Activated T-cell treated with anti-CD3 and anti-CD28 coated beads, Interleukin-2, amount 50 U/mL, for 1 hour (primary cell): ENCODE data around the gene CDH2.

Experiments
- DNase-seq: peaks from one replicate; pipeline ENCODE4 v3.0.0-alpha.2; 2020

Gene CDH2

DNA sequence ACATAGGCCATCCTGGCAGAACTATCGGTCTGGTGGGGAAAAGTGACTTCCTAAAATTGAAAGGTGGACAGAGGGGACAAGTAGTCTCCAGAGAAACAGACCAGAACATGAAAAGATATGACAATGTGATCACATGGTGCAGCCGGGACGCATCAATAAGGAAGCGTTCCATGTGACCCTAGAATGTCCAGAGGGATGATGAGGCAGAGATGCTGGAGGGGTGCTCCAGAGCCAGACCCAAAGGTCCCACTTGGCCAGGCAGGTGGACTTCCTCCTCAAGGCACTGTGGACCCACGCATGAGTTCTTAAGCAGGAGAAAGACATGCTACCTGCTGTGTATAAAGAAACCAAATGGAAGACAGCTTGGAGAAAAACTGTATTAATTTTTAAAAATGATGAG is 50.2 kb downstream of the CDH2 start:
- no peak for DNase-seq

DNA sequence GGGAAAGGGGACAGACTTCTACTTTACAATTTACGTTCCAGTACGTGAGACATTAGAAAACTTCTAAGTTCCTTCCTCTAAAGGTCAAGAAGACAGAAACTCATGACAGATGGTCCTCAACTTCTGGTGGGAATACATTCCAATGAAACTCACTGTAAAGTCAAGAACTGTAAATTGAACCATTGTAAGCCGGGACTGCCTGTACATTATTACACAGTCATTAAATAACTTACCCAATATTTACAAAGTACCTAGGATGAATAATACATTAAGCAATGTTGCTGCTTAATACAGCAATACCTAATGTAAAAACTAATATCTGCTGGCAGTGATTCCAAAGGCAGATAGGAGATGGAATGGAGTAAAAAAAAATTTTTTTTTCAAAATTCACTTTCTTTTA is 51.9 kb downstream of the CDH2 start:
- no peak for DNase-seq

DNA sequence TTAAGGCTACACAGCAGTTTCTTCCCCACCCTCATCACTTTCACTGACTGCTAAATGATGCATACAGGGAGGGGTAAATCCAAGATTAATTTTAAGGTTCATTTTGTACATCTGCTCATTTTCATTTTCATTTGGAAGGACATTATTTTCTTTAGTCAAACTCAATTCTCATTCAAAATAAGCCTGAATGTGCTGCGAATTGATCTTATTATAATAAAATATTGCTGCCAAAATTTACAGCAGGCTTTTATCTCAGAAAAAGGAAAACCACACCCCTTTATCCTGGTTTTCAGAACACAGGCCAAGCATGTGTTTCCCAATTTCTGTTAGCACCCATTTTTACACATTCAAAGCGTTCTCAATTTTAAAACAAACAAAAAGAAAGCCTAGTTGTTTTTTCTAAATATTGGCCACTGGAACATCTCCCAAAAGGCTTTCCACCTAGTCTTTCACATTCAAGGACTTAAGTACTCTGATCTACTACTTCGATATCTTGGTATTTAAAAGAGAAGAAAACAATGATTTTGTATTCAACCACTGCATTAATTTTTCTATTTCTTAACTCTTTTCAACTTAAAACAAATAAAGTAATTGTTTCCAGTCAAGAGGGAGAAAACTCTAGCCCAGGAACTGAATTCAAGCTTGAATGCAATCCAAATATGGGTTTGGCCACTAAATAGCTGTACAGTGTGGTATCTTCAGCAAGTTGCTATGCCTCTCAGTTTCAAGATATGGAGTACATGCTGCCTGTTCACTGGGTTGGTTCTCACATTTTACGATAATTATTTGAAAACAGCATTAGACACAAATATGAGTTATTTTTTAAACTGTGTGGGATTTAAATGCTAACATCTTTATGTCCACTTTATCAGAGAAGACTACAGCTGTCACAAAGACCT is 52.5 kb downstream of the CDH2 start:
- no peak for DNase-seq

DNA sequence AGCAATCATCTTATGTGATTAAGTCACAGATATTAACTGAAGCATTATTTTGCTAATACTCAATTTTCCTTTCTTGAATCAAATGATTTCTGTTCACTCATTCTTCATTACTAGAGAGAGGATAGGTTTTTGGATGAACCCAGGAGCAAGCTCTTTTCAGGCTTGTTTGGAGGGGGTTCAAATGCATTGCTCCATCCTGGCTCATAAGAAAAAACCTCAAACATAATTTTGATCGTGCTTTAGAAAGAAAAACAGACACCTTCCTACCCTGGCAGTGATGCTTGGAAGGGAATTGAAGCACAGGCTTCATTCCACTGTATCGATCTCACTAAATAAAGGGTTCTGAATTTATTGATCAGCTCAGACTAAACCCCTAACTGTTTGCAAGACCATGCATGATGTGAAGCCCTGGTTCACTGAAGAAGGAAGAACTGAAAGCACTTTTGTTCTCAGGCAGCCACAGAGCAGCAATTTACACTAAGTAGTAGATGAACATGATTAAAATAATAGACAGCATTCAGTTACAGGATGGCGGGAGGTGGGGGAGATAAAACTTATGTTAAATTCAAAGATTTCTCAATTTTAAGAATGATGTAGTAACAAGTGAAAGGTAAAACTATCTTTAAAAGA is 53.4 kb downstream of the CDH2 start:
- no peak for DNase-seq

DNA sequence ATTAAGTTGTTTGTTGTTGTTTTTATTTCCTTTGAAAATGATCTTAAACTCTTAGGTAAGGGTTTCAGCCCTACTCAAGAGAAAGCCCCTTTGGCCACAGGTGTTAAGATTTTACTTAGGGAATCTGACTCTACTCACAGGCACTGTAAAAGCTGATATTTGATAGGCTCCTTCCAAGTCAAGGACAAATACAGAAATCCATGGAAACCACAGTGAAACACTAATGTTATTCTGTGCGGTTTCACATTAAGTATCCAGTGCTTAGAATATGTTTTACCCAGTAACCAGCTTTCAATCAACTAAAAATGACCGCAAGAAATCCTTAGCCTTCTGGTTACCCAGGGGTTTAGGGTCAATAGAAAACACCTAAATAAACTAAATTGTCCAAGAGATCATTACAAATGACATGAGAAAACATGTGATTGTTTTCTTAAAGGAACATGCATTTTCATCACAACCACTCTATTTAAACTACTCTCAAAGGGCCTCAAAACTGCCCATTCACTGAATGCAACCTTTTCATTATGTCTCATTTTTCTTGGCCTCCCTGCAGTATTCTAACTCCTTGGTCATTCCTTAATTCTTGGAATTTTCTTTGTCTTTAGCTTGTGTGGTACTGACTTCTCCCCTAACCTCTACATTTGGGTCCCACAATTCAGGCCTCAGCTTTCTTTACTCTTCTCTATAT is 56.0 kb downstream of the CDH2 start:
- DNase-seq = no peak

DNA sequence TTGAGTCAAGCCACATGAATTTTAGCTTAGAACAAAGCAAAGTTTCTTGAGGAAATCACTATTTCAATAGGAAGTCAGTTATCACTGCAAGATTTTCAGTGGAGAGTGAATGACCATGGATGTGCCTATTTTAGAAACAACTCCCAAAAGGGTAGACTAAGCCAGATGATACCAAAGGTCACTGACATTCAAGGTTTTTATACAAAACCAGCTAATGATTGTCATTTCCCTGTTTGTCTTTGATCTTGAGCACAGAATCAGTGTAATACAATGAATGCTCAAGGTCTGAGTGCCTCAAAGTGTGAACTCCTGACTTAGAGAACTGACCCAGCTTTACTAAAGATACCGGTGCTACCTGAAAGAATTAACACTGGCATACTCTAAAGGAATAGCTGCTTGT is 60.5 kb downstream of the CDH2 start:
- no peak for DNase-seq

DNA sequence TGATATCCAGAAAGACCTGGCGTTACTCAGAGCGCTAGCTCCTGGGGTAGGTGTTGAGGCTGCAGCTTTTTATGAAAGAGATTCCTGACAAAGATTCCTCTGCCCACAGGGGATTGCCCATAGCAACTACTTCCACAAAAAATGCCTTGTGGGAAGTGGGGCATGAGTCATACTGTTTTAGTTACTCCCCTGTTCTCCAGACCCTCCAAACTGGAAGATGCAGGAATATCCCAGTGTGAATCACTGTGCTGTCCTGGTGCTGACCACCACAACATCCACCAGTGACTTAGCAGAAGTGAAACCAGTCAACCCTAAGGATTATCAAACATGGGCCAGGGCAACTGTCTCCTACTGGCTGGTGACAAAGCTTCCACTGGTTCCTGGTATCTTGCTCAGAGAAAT is 61.8 kb downstream of the CDH2 start:
- no peak for DNase-seq

DNA sequence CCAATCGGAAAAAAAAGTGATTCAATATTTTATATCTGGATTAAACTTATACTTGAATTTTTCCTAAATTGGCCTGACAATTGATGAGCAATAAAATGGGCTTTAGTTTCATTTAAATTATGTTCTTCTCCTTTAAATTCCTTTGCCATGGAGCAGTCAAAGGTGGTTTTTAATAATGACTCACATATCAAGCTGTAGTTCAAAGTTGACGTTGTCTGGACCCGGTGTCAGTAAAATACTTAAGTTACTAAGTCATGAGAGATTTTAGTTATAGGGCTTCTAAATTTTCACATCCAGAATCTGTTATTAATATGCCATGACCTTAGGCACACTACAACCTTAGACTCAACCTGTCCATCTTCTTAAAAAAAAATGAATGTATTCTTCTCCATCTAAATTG is 62.5 kb downstream of the CDH2 start:
- no peak for DNase-seq

DNA sequence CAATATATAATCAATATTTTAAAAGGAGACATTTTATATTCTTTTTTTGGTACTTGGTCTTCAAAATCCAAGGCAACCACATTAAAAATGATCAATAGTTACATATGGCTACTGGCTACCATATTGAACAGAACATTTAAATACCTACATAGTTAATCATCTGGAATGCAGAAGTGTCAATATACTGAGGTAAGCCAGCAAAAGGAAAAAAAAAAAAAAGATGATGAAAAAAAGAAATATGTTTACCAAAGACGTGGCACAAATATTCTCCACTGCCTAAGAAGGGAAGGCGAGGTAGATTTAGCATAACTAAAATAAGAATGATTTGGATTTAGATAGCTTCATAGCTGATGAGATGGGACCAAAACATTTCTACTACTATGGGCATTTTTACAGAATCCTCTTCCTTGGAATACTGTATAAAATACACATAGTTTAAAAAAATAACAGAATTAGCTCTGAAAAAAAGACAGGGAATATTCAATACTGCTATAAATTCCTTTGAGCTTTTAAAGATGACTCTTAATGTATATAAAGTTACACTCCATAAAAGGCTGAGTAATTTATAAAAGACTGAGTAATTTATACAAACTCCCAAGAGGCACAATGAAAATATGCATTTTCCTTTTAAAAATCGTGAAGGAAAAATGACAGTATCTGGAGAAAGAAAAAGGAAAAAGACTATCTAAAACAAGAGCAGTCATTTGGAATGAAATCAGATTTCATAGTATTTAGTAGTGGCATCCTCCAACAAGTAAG is 63.5 kb downstream of the CDH2 start:
- DNase-seq = no peak

DNA sequence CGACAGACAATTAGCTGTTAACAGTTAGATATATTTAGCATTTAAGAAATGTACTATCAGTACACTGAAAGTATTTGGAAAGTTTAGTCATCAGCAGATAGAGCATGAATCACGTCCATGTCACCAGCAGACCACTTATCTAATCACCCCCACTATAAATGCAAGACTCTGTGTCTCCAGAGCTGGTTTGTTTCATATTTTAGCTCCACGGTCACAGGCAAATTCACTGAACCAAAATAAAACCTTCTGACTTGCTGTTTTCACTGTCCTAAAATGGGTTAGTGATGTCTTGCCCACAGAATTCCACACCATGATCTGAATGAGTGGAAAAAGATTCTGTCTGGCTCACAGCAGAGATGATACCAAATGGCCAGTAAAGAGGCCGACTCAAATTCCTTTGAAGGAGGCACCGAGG is 64.9 kb downstream of the CDH2 start:
- DNase-seq = no peak

DNA sequence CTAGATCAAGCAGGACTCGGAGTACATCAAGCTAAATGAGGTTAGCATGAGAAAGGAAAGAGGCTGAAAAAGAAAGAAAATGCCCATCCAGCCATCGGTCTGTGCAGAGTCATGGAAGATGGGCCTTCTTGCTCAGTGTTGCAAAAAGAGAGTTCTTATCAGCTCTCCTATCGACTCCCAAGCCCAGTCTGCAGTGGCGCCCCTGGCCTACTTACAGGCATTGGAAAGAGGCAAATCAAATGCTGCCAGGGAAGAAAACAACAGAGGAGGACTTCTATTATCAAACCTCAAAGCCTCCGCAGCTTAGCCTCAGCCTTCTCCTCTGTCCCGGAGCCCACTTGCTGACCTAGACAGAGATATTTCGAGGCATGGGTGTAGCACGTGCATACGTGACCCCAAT is 66.0 kb downstream of the CDH2 start:
- DNase-seq = no peak

DNA sequence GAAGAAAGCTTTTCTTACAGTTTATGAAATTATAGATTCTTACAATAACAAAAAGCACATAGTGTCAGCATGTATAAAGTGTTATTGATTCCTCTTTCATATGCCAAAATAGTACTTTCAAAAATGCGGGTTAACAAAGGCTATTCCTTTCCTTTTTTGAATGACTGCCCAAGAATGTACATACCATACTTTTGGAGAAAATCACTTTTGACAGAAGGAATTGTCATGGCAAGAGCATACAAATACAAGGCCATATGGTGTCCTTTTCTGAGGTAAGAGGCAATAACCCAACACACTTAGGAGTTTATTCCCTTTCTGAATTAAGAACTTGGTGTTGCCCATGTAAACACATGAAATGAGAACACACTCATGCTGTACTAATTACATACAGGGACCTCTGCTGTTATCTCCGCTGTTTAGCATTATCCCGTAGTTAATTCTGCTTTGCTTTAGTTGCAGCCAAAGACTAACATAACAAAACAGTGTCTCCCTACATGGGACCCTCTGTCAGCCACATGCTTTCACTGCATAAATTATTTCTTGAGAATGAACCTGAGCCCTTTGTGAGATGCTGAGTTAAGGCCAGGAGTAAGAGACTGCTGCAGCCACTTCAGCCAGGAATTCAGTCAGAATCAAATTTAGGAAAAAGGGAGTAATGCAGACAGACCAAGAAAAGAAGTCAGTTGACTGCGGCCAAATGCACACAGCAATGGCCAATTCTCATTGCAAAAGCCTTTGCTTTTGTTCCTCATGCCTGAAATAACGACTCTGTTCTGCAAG is 67.0 kb downstream of the CDH2 start:
- no peak for DNase-seq

DNA sequence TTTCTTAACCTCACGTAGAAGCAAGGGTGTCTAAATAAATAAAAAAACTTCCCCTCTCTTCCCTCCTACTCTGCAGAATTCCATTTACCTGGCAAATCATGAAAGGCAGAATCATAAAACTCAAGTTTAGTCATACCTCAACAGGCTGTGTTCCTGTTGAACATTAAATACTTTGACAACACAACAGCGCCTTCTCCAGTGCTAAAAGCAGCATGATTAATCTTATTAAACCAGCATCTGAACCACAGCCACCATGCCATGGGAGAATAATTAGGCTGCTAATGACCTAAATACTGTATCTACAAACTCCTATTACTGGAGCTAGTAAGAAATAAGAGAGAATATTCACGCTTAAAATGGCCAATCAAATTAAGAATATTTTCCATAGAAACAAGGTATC is 68.1 kb downstream of the CDH2 start:
- DNase-seq = no peak

DNA sequence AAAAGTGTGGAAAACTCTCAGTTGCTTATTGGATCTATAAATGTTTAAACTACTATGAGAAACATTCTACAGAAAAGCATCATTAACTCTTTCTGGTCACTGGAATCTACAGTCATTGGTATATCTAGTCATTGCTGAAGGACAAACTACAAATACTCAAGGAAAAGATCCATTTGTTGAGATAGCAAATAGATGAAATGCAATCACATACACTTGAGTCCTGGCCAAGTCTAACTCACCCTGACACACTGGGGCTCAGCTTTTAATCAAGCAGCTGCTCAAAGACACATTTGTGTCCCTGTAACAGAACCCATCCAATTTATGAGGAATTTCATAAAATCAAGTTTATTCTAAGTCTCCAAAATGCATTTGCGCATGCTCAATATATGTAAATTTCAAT is 68.7 kb downstream of the CDH2 start:
- no peak for DNase-seq

DNA sequence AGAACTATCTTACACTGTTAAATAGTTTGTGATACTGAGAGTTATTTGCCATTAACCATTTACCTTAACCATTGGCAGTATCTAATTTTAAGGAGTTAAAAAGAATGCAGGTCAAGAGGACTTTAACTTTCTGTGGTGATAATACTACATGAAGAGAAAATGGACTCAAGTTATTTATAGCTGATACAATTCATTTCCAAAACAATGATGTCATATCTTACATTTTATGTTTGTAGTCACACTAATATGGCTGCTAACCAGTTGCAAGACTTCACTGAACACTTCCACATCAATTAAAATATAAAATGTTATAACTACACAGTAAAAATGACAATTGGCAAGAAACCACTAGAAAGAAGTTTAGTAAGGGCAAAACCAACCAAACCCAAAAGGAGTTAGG is 77.7 kb downstream of the CDH2 start:
- DNase-seq = no peak

DNA sequence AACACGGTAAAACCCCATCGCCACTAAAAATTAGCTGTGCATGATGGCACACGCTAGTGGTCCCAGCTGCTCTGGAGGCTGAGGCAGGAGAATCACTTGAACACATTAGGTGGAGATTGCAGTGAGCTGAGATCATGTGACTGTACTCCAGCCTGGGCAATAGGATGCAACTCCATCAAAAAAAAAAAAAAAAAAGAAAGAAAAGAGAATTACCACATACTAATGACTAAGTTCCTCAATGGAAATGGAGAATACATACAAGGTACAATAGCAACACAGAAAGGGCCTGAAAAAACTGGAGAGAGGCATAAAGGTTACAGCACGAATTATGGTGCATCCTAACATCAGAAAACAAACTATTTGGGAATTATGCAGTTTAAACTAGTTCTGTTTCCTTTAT is 81.3 kb downstream of the CDH2 start:
- DNase-seq = no peak

DNA sequence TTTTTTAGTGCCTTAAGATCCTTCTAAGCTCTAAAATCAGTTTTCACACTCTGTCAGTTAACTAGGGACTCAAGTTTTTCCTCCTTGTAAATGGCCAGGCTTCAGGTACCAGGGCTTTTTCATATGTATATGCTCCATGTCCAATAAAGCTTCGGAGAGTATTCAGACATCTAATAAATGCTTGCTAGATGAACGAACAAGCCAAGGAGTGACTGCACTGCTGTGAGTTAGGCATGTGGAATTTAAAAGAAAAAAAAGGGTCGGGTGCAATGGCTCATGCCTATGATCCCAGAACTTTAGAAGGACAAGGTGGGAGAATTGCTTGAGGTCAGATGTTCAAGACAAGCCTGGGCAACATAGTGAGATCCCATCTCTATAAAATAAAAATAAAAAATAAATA is 81.9 kb downstream of the CDH2 start:
- no peak for DNase-seq

DNA sequence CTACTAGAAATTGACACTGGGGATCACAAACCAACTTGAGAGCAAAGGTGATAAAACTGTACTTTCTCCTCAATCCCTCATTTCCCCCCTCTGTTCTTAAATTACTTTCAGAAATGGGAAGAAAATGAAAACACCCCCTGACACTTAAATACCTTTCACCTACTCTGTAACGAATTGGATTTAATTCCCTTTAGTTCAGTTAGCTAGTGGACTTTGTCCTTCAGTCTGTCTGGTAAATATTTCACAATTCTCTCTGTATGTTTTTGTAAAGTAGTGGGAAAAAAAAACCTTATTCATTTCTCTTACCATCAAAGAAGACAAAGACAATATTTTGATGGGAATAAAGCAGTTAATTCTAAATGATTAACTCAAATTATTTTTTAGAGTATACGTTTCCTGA is 85.7 kb downstream of the CDH2 start:
- DNase-seq = no peak

DNA sequence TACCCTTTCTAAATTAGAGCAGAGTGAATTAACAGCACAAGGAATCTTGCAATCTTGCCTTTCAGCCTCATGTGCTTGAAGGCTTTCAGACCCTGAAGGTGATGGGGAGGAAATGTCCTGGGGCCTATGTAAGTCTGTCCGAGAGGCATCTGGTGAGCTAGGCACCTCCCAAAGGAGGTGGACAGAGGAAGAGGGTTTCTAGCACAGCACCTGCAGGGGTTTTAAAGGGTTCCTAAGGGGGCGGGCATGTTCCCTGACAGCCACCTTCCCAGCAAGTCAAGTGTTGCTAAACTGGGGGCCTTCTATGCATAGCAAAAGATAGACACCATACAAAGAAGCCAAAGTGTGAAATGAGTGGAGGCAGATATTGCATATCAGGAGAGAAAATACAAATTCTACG is 88.5 kb downstream of the CDH2 start:
- no peak for DNase-seq

DNA sequence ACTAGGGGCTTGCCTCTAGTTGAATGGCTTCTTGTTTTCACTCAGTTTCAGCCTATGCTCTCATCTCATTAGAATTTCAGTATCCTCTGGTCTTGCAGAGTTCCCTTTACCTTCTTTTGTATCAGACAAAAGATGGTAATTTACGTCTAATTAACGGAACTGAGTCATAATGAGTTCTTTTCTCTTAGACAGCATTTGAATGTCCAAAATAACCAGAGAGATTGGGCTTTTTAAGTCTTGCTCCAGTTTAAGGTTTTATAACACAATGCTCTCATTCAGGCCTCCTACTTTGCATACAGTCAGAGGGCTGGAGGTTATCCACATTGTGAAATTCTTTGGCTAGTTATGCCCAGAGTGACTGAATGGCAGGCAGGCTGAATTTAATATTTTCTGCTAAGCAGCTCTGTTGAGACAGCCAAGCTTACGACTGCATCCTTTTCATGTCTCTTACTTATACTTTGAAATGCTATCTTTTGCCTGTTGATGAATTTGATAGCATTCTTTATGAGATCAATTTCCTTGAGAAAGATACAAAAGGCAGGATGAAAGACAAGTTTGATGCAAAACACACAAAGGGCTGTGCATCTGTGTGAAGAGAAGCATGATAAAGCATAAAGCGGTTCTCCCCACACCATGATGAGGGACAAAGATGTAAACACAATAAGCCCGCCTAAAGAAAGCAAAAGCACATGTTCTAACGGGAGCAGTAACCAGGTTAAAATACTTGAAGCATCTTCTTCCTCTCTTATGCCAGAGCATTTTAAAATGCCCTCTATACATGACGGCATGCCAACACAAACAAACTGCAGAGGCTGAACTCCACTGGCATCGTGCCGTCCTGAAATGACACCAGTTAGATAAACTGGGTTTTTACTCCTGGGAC is 90.0 kb downstream of the CDH2 start:
- no peak for DNase-seq

DNA sequence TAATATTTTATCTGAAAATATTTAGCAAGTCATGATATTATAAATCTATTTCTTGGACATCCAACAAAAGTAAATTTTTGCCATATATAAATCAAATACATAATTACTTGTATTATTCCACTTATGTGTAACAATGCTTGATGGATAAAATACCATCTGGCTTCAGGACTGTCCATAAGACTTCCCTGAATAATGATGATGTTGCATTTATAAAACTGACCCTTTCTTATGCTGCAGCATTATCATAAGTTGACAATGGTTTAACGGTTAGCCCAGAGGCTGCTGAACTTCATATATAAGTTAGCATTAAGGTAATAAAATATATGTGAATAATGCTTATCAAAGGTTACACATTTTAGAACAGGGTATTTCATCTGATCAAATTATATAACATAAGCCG is 95.4 kb downstream of the CDH2 start:
- DNase-seq = no peak
